ENCODE measurements around the gene SLX1A. TPM values are rescaled to one million over a fixed set of nuclear protein-coding genes. Genes with fewer than 3 reads are reported as not detected.
"Not testable (repeated sequence)": the region's sequence is repeated elsewhere in the genome, so short reads cannot be mapped to it uniquely, and the experiment has no call there.

Gene SLX1A
- total and polyA plus RNA-seq, 9 donors: 11.1 to 27.3 (median 17.4) TPM

GRCh38 chr16:30183233-30184095 lies 10.2 kb upstream of the SLX1A start, which contains the start of gene CORO1A:
TSS of gene CORO1A (plus strand) at chr16:30183602. CDS start at chr16:30185210, 1,608 bp downstream.
- Histone ChIP-seq H3K4me3 (ENCODE audit: low read length) (peak within 1 kb of the TSS; percentile 62), H3K4me1 (ENCODE audit: control insufficient read depth, insufficient read depth, low read length) (peaks cover 29% of the 10 kb centered on the region), H3K9me3 (replicated peaks; ENCODE audit: control insufficient read depth, low read depth, low read length) (no peaks in the 10 kb centered on the region), H3K36me3 (ENCODE audit: control insufficient read depth, insufficient read depth, low read length) (peaks cover 3% of the 10 kb centered on the region), H3K27ac (ENCODE audit: low read length) (peak within 1 kb of the TSS; percentile 62), H3K27me3 (ENCODE audit: control insufficient read depth, insufficient read depth, low read length) (peaks cover 3% of the 10 kb centered on the region)
- WGBS (ENCODE audit: insufficient coverage): under 1% methylated on average over 75 of the region's 81 CpGs
- DNase-seq: peak; percentile 91

- H3K27me3 ChIP-seq (ENCODE audit: control insufficient read depth, insufficient read depth, low read length): peaks cover 3% of the 10 kb centered on the region
- H3K4me3 ChIP-seq (ENCODE audit: low read length): peak overlapping the region; percentile 62
- peaks cover 3% of the 10 kb centered on the region for H3K36me3 ChIP-seq (ENCODE audit: control insufficient read depth, insufficient read depth, low read length)
- DNase-seq: peak; percentile 35
- H3K4me1 ChIP-seq (ENCODE audit: control insufficient read depth, insufficient read depth, low read length): peaks cover 27% of the 10 kb centered on the region
- WGBS (ENCODE audit: insufficient coverage): 27% methylated on average over 8 of the region's 24 CpGs
- peak overlapping the region; percentile 13 for H3K27ac ChIP-seq (ENCODE audit: low read length)
- H3K9me3 ChIP-seq (replicated peaks; ENCODE audit: control insufficient read depth, low read depth, low read length): no peaks in the 10 kb centered on the region
Observed at GRCh38 chr16:30184096-30184890, 9.4 kb upstream of the SLX1A start.

DNA sequence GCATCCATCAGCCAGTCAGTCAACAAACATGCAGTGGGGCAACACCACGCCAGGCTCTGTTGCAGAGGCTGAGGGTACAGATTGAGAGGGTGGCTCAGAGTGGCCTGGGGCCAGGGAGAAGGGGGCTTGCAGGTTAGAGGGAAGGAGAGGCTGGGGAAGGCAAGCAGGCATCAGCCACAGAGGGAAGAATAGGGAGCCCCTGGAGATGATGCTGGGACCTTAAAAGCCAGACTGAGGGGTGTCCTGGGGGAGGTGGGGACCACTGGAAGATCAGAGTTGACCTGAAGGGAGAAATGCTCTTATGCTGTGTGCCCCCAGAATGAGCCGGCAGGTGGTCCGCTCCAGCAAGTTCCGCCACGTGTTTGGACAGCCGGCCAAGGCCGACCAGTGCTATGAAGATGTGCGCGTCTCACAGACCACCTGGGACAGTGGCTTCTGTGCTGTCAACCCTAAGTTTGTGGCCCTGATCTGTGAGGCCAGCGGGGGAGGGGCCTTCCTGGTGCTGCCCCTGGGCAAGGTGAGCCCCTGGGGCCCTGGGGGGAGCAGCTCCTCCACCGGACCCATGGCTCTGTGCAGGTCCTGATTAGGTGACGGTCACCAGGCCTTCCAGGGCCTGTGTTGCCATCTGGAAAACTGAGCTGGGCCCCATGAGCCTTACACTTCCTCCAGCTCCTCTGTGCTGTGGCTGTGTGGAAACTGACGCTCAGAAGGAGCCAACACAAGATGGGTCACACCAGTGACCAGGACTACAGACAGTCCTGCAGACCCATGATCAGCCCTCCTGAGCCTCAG lies 8.6 kb upstream of the SLX1A start:
- H3K27me3 ChIP-seq (ENCODE audit: control insufficient read depth, insufficient read depth, low read length): peaks cover 3% of the 10 kb centered on the region
- H3K4me1 ChIP-seq (ENCODE audit: control insufficient read depth, insufficient read depth, low read length): peaks cover 27% of the 10 kb centered on the region
- 55% methylated on average over 12 of the region's 13 CpGs for WGBS (ENCODE audit: insufficient coverage)
- H3K9me3 ChIP-seq (replicated peaks; ENCODE audit: control insufficient read depth, low read depth, low read length): no peaks in the 10 kb centered on the region
- H3K4me3 ChIP-seq (ENCODE audit: low read length): peak overlapping the region; percentile 62
- DNase-seq: peak; percentile 26
- peak overlapping the region; percentile 47 for H3K27ac ChIP-seq (ENCODE audit: low read length)
- peaks cover 3% of the 10 kb centered on the region for H3K36me3 ChIP-seq (ENCODE audit: control insufficient read depth, insufficient read depth, low read length)

DNA sequence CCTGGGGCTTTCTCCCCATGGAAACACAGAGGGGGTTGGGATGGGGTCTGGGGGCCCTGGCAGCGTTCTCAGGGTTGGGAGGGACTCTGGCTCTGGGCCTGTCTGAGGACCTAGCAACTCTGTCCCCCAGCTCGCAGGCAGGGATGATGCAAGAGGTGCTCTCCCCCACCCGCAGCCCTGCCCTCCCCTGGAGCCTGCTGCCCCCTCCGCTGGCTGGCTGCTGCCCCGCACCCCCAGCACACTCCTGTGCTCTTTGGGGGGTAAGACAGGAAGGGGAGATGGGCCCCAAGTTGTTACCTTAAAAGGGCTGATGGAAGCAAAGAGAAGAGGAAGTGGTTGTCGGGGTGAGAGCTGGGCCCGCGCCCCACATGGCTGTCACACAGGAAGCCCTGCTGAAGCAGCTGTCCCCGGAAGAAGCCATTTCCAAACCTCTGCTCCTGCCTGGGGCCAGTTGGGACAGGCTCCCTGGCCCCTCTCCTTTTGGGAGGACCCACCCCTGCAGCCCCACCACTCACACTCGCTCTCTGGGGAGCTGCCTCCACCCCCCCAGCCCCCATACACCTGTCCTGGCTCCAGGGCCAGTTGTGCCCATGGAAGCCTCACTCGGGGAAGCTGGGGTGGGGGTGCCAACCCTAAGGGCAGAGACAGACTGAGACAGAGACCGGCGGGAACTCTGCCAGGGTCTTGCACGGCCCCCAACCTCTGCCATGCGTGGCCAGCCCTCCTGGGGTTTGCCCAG lies 7.8 kb upstream of the SLX1A start:
- WGBS (ENCODE audit: insufficient coverage): 61% methylated on average over 11 of the region's 15 CpGs
- peaks cover 27% of the 10 kb centered on the region for H3K4me1 ChIP-seq (ENCODE audit: control insufficient read depth, insufficient read depth, low read length)
- no peaks in the 10 kb centered on the region for H3K9me3 ChIP-seq (replicated peaks; ENCODE audit: control insufficient read depth, low read depth, low read length)
- peak overlapping the region; percentile 8 for H3K4me3 ChIP-seq (ENCODE audit: low read length)
- peaks cover 3% of the 10 kb centered on the region for H3K36me3 ChIP-seq (ENCODE audit: control insufficient read depth, insufficient read depth, low read length)
- peak overlapping the region; percentile 47 for H3K27ac ChIP-seq (ENCODE audit: low read length)
- DNase-seq: peak; percentile 66
- H3K27me3 ChIP-seq (ENCODE audit: control insufficient read depth, insufficient read depth, low read length): peaks cover 3% of the 10 kb centered on the region

DNA sequence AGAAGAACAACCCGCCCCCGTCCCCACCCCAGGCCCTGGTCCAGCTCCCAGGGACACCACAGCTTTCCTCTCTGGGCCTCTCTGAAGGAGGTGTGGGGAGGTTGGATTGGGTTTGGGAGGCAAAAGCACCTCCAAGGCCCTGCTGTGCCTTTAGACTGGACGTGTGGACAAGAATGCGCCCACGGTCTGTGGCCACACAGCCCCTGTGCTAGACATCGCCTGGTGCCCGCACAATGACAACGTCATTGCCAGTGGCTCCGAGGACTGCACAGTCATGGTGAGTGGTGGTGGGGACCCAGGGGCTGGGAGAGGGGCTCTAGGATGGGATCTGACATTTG lies 7.3 kb upstream of the SLX1A start:
- H3K9me3 ChIP-seq (replicated peaks; ENCODE audit: control insufficient read depth, low read depth, low read length): no peaks in the 10 kb centered on the region
- peaks cover 27% of the 10 kb centered on the region for H3K4me1 ChIP-seq (ENCODE audit: control insufficient read depth, insufficient read depth, low read length)
- H3K36me3 ChIP-seq (ENCODE audit: control insufficient read depth, insufficient read depth, low read length): peaks cover 3% of the 10 kb centered on the region
- no peak overlapping the region for H3K4me3 ChIP-seq (ENCODE audit: low read length)
- H3K27ac ChIP-seq (ENCODE audit: low read length): no peak overlapping the region
- no peak for DNase-seq
- peaks cover 3% of the 10 kb centered on the region for H3K27me3 ChIP-seq (ENCODE audit: control insufficient read depth, insufficient read depth, low read length)
- WGBS (ENCODE audit: insufficient coverage): 76% methylated on average over 7 of the region's 9 CpGs

- H3K27ac ChIP-seq (ENCODE audit: low read length): no peak overlapping the region
- H3K4me1 ChIP-seq (ENCODE audit: control insufficient read depth, insufficient read depth, low read length): peaks cover 27% of the 10 kb centered on the region
- WGBS (ENCODE audit: insufficient coverage): 61% methylated on average over 33 of the region's 36 CpGs
- no peak overlapping the region for H3K4me3 ChIP-seq (ENCODE audit: low read length)
- no peaks in the 10 kb centered on the region for H3K9me3 ChIP-seq (replicated peaks; ENCODE audit: control insufficient read depth, low read depth, low read length)
- H3K27me3 ChIP-seq (ENCODE audit: control insufficient read depth, insufficient read depth, low read length): peaks cover 3% of the 10 kb centered on the region
- DNase-seq: peak; percentile 36
- H3K36me3 ChIP-seq (ENCODE audit: control insufficient read depth, insufficient read depth, low read length): peaks cover 3% of the 10 kb centered on the region
Observed at GRCh38 chr16:30186782-30187555, 6.7 kb upstream of the SLX1A start.

GRCh38 chr16:30187556-30187865 lies 6.2 kb upstream of the SLX1A start:
- WGBS (ENCODE audit: insufficient coverage): 55% methylated on average over 3 of the region's 9 CpGs
- H3K4me1 ChIP-seq (ENCODE audit: control insufficient read depth, insufficient read depth, low read length): peaks cover 27% of the 10 kb centered on the region
- peaks cover 3% of the 10 kb centered on the region for H3K27me3 ChIP-seq (ENCODE audit: control insufficient read depth, insufficient read depth, low read length)
- peaks cover 3% of the 10 kb centered on the region for H3K36me3 ChIP-seq (ENCODE audit: control insufficient read depth, insufficient read depth, low read length)
- H3K4me3 ChIP-seq (ENCODE audit: low read length): no peak overlapping the region
- H3K9me3 ChIP-seq (replicated peaks; ENCODE audit: control insufficient read depth, low read depth, low read length): no peaks in the 10 kb centered on the region
- H3K27ac ChIP-seq (ENCODE audit: low read length): no peak overlapping the region
- no peak for DNase-seq

- Histone ChIP-seq H3K4me3 (ENCODE audit: low read length) (no peak overlapping the region), H3K9me3 (replicated peaks; ENCODE audit: control insufficient read depth, low read depth, low read length) (no peaks in the 10 kb centered on the region), H3K27ac (ENCODE audit: low read length) (no peak overlapping the region), H3K27me3 (ENCODE audit: control insufficient read depth, insufficient read depth, low read length) (peaks cover 3% of the 10 kb centered on the region), H3K36me3 (ENCODE audit: control insufficient read depth, insufficient read depth, low read length) (peaks cover 3% of the 10 kb centered on the region), H3K4me1 (ENCODE audit: control insufficient read depth, insufficient read depth, low read length) (peaks cover 23% of the 10 kb centered on the region)
- no peak for DNase-seq
- 89% methylated on average over 16 of the region's 23 CpGs for WGBS (ENCODE audit: insufficient coverage)
Observed at GRCh38 chr16:30187971-30188561, 5.6 kb upstream of the SLX1A start.

DNA sequence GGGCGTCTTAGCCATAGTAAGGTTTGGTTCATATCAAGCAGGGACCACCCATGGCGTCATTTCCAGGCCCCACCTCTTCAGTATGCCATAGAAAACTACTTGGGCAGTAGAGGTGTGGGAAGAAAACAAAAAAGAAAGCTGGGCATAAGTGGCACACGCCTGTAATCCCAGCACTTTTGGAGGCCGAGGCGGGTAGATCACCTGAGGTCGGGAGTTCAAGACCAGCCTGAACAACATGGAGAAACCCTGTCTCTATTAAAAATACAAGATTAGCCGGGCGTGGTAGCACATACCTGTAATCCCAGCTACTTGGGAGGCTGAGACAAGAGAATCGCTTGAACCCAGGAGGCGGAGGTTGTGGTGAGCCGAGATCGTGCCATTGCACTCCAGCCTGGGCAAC lies 2.5 kb upstream of the SLX1A start:
- not testable (repeated sequence) for H3K36me3 ChIP-seq (ENCODE audit: control insufficient read depth, insufficient read depth, low read length); H3K9me3 ChIP-seq (replicated peaks; ENCODE audit: control insufficient read depth, low read depth, low read length); H3K27me3 ChIP-seq (ENCODE audit: control insufficient read depth, insufficient read depth, low read length); H3K27ac ChIP-seq (ENCODE audit: low read length); H3K4me3 ChIP-seq (ENCODE audit: low read length); DNase-seq
- peaks cover 10% of the 10 kb centered on the region for H3K4me1 ChIP-seq (ENCODE audit: control insufficient read depth, insufficient read depth, low read length)
- no CpG with 5 or more reads among the region's 12 CpGs for WGBS (ENCODE audit: insufficient coverage)
